ENCODE measurements around the gene SORCS2. TPM values are rescaled to one million over a fixed set of nuclear protein-coding genes. Genes with fewer than 3 reads are reported as not detected.

The SORCS2 gene
- total RNA-seq, 1 experiment from 2014 or later = 0.06 TPM

GRCh38 chr4:7516773-7517144, 324.4 kb downstream of the SORCS2 start:
- Histone ChIP-seq H3K9me3 (ENCODE audit: low read depth, low read length, poor library complexity, severe bottlenecking) (no peaks in the 10 kb centered on the region), H3K4me3 (ENCODE audit: low read depth, low read length, poor library complexity, severe bottlenecking) (no peak overlapping the region), H3K27ac (ENCODE audit: low read depth, low read length, poor library complexity, severe bottlenecking) (no peak overlapping the region), H3K4me1 (ENCODE audit: insufficient read depth, low read length, poor library complexity, severe bottlenecking) (no peaks in the 10 kb centered on the region), H3K27me3 (replicated peaks; ENCODE audit: insufficient read depth, low read depth, low read length, poor library complexity) (peaks cover 50% of the 10 kb centered on the region), H3K36me3 (ENCODE audit: insufficient read depth, low read length, poor library complexity, severe bottlenecking) (no peaks in the 10 kb centered on the region)
- no TSS peak for BruUV-seq (replicated peaks)
- TF ChIP-seq CTCF (conservative IDR thresholded peaks at IDR 0.05; ENCODE audit: low read depth, low read length) = no peak
- no peak for TF ChIP-seq EZH2 (IDR thresholded peaks at IDR 0.05; ENCODE audit: borderline replicate concordance, low read depth, low read length, poor library complexity, severe bottlenecking)
- intact Hi-C loops (cut with micrococcal nuclease; ENCODE audit: unreplicated experiment) = no loop called here
- CTCF ChIA-PET = no interaction called here
- DNase-seq (ENCODE audit: low spot score) = no peak
- POLR2A ChIA-PET (ENCODE audit: low non-redundant PET) = no interaction called here

- intact Hi-C loops (cut with micrococcal nuclease; ENCODE audit: unreplicated experiment) = no loop called here
- BruUV-seq (replicated peaks) = no TSS peak
- Histone ChIP-seq H3K9me3 (ENCODE audit: low read depth, low read length, poor library complexity, severe bottlenecking) (no peaks in the 10 kb centered on the region), H3K27me3 (replicated peaks; ENCODE audit: insufficient read depth, low read depth, low read length, poor library complexity) (peaks cover 62% of the 10 kb centered on the region), H3K27ac (ENCODE audit: low read depth, low read length, poor library complexity, severe bottlenecking) (no peak overlapping the region), H3K36me3 (ENCODE audit: insufficient read depth, low read length, poor library complexity, severe bottlenecking) (no peaks in the 10 kb centered on the region), H3K4me3 (ENCODE audit: low read depth, low read length, poor library complexity, severe bottlenecking) (no peak overlapping the region), H3K4me1 (ENCODE audit: insufficient read depth, low read length, poor library complexity, severe bottlenecking) (no peaks in the 10 kb centered on the region)
- TF ChIP-seq CTCF (conservative IDR thresholded peaks at IDR 0.05; ENCODE audit: low read depth, low read length) (no peak), EZH2 (IDR thresholded peaks at IDR 0.05; ENCODE audit: borderline replicate concordance, low read depth, low read length, poor library complexity, severe bottlenecking) (no peak)
- CTCF ChIA-PET = no interaction called here
- no peak for DNase-seq (ENCODE audit: low spot score)
- POLR2A ChIA-PET (ENCODE audit: low non-redundant PET) = no interaction called here
Observed at GRCh38 chr4:7518871-7519637, 326.7 kb downstream of the SORCS2 start.

- TF ChIP-seq CTCF (conservative IDR thresholded peaks at IDR 0.05; ENCODE audit: low read depth, low read length) = no peak
- TF ChIP-seq EZH2 (IDR thresholded peaks at IDR 0.05; ENCODE audit: borderline replicate concordance, low read depth, low read length, poor library complexity, severe bottlenecking) = no peak
- no peak overlapping the region for H3K4me3 ChIP-seq (ENCODE audit: low read depth, low read length, poor library complexity, severe bottlenecking)
- no peaks in the 10 kb centered on the region for H3K36me3 ChIP-seq (ENCODE audit: insufficient read depth, low read length, poor library complexity, severe bottlenecking)
- BruUV-seq (replicated peaks) = no TSS peak
- no peak for DNase-seq (ENCODE audit: low spot score)
- peaks cover 66% of the 10 kb centered on the region for H3K27me3 ChIP-seq (replicated peaks; ENCODE audit: insufficient read depth, low read depth, low read length, poor library complexity)
- POLR2A ChIA-PET (ENCODE audit: low non-redundant PET) = interaction anchor here (0.5 kb wide), 1 partner anchor 80 kb away, joined by 14 read pairs; no protein-coding TSS in a partner anchor
- intact Hi-C loops (cut with micrococcal nuclease; ENCODE audit: unreplicated experiment) = no loop called here
- H3K27ac ChIP-seq (ENCODE audit: low read depth, low read length, poor library complexity, severe bottlenecking) = no peak overlapping the region
- CTCF ChIA-PET = no interaction called here
- no peaks in the 10 kb centered on the region for H3K9me3 ChIP-seq (ENCODE audit: low read depth, low read length, poor library complexity, severe bottlenecking)
- no peaks in the 10 kb centered on the region for H3K4me1 ChIP-seq (ENCODE audit: insufficient read depth, low read length, poor library complexity, severe bottlenecking)
Observed at GRCh38 chr4:7519638-7520376, 327.5 kb downstream of the SORCS2 start.

All from A673 (cell line).